Neural crest cell (in vitro differentiated cells): ENCODE data around the gene WWTR1. TPM values are rescaled to one million over a fixed set of nuclear protein-coding genes. Genes with fewer than 3 reads are reported as not detected.
A peak's percentile ranks its signal among the peaks of the same experiment; 100 is the strongest.

Experiments used
- DNase-seq: peaks from one replicate; pipeline ENCODE4 v3.0.0; 2021; ENCODE audit warnings: low read depth, mixed read lengths, low spot score
- H3K27ac Mint-ChIP-seq: one replicate; pipeline ENCODE4 v1.8.0; 2021; ENCODE audit warnings: mild to moderate bottlenecking, mixed read lengths; ENCODE audit not compliant: unreplicated experiment
- H3K27me3 Mint-ChIP-seq: 2 replicates; pipeline ENCODE4 v1.8.0; 2021; ENCODE audit warnings: low read depth, mild to moderate bottlenecking, mixed read lengths
- H3K36me3 Mint-ChIP-seq: 2 replicates; pipeline ENCODE4 v1.8.0; 2021; ENCODE audit warnings: low read depth, mild to moderate bottlenecking, mixed read lengths
- H3K4me1 Mint-ChIP-seq: 2 replicates; pipeline ENCODE4 v1.8.0; 2021; ENCODE audit warnings: mixed read lengths
- H3K4me3 Mint-ChIP-seq: one replicate; pipeline ENCODE4 v1.8.0; 2021; ENCODE audit warnings: mild to moderate bottlenecking, mixed read lengths
- H3K9me3 Mint-ChIP-seq: 2 replicates; pipeline ENCODE4 v1.8.0; 2021; ENCODE audit warnings: mixed read lengths
- CTCF ChIP-seq: fragments of 200-600 bp; sonication (generic); conservative IDR thresholded peaks from 2 replicates; pipeline ENCODE4 v1.5.0; 2021; ENCODE audit warnings: antibody characterized with exemption, mild to moderate bottlenecking
- total RNA-seq: library from RNA; stranded (reverse); gene quantifications from 2 replicates; pipeline ENCODE4 v1.2.1, GENCODE V29; 2021

The WWTR1 gene
- total RNA-seq, 1 donor from 2014 or later: 35.6 TPM

- H3K4me1 Mint-ChIP-seq: peaks cover 48% of the 10 kb centered on the region
- peaks cover 13% of the 10 kb centered on the region for H3K9me3 Mint-ChIP-seq
- H3K36me3 Mint-ChIP-seq: peaks cover 19% of the 10 kb centered on the region
- no peaks in the 10 kb centered on the region for H3K27me3 Mint-ChIP-seq
- H3K4me3 Mint-ChIP-seq: no peak overlapping the region
- DNase-seq: no peak
- H3K27ac Mint-ChIP-seq: peak overlapping the region; percentile 44
- TF ChIP-seq CTCF: no peak
Observed at GRCh38 chr3:149630806-149631205, 27.0 kb downstream of the WWTR1 start.

- H3K9me3 Mint-ChIP-seq: peaks cover 16% of the 10 kb centered on the region
Observed at GRCh38 chr3:149628957-149629670, 28.7 kb downstream of the WWTR1 start.

GRCh38 chr3:149626671-149627070, 31.2 kb downstream of the WWTR1 start:
- H3K27me3 Mint-ChIP-seq: no peaks in the 10 kb centered on the region
- H3K9me3 Mint-ChIP-seq: peaks cover 4% of the 10 kb centered on the region
- TF ChIP-seq CTCF: no peak
- H3K27ac Mint-ChIP-seq: no peak overlapping the region
- DNase-seq: no peak
- peaks cover 5% of the 10 kb centered on the region for H3K36me3 Mint-ChIP-seq
- H3K4me1 Mint-ChIP-seq: peaks cover 30% of the 10 kb centered on the region
- no peak overlapping the region for H3K4me3 Mint-ChIP-seq

More at GRCh38 chr3:149628957-149629670, 28.7 kb downstream of the WWTR1 start:
- peak overlapping the region; percentile 43 for H3K27ac Mint-ChIP-seq
- DNase-seq: no peak
- peaks cover 38% of the 10 kb centered on the region for H3K4me1 Mint-ChIP-seq
- peaks cover 19% of the 10 kb centered on the region for H3K36me3 Mint-ChIP-seq
- TF ChIP-seq CTCF: no peak
- H3K4me3 Mint-ChIP-seq: no peak overlapping the region
- no peaks in the 10 kb centered on the region for H3K27me3 Mint-ChIP-seq

GRCh38 chr3:149625795-149626194, 32.0 kb downstream of the WWTR1 start:
- Mint-ChIP-seq H3K27ac (no peak overlapping the region), H3K4me3 (no peak overlapping the region), H3K9me3 (peaks cover 4% of the 10 kb centered on the region), H3K27me3 (no peaks in the 10 kb centered on the region), H3K36me3 (peaks cover 5% of the 10 kb centered on the region), H3K4me1 (peaks cover 29% of the 10 kb centered on the region)
- no peak for TF ChIP-seq CTCF
- DNase-seq: no peak

- H3K27me3 Mint-ChIP-seq: no peaks in the 10 kb centered on the region
- H3K4me1 Mint-ChIP-seq: peaks cover 26% of the 10 kb centered on the region
- DNase-seq: no peak
- peaks cover 5% of the 10 kb centered on the region for H3K36me3 Mint-ChIP-seq
- no peak for TF ChIP-seq CTCF
- no peak overlapping the region for H3K4me3 Mint-ChIP-seq
- peaks cover 4% of the 10 kb centered on the region for H3K9me3 Mint-ChIP-seq
- no peak overlapping the region for H3K27ac Mint-ChIP-seq
Observed at GRCh38 chr3:149623824-149624223, 34.0 kb downstream of the WWTR1 start.
